HG03066 (cell line): ENCODE measurements around the gene AHI1.
"Not testable (repeated sequence)": the region's sequence is repeated elsewhere in the genome, so short reads cannot be mapped to it uniquely, and the experiment has no call there.

ENCODE experiments used
- ATAC-seq: cut with Tn5 transposase; IDR thresholded peaks from one replicate; pipeline ENCODE4 v1.9.1; 2021; ENCODE audit warnings: low read depth; ENCODE audit not compliant: unreplicated experiment

Gene AHI1

GRCh38 chr6:135270676-135271536, 226.6 kb downstream of the AHI1 start:
- ATAC-seq: no peak

- ATAC-seq: no peak
Measured at GRCh38 chr6:135269481-135269891, 228.1 kb downstream of the AHI1 start.

GRCh38 chr6:135268740-135269139, 228.8 kb downstream of the AHI1 start:
- no peak for ATAC-seq

- ATAC-seq: no peak
Measured at GRCh38 chr6:135268263-135268662, 229.3 kb downstream of the AHI1 start.

- ATAC-seq: no peak
Measured at GRCh38 chr6:135267085-135267484, 230.5 kb downstream of the AHI1 start.

- no peak for ATAC-seq
Measured at GRCh38 chr6:135266675-135267074, 230.9 kb downstream of the AHI1 start.

- no peak for ATAC-seq
Measured at GRCh38 chr6:135265278-135265677, 232.3 kb downstream of the AHI1 start.

- no peak for ATAC-seq
Measured at GRCh38 chr6:135261872-135262725, 235.4 kb downstream of the AHI1 start.

- no peak for ATAC-seq
Measured at GRCh38 chr6:135260612-135261011, 236.9 kb downstream of the AHI1 start.

GRCh38 chr6:135258970-135259369, 238.6 kb downstream of the AHI1 start:
- no peak for ATAC-seq

GRCh38 chr6:135257631-135258405, 239.7 kb downstream of the AHI1 start:
- ATAC-seq: no peak

GRCh38 chr6:135256866-135257265, 240.7 kb downstream of the AHI1 start:
- ATAC-seq: no peak

GRCh38 chr6:135254471-135254870, 243.1 kb downstream of the AHI1 start:
- ATAC-seq: no peak

GRCh38 chr6:135251498-135252441, 245.8 kb downstream of the AHI1 start:
- no peak for ATAC-seq

- no peak for ATAC-seq
Measured at GRCh38 chr6:135250751-135251497, 246.6 kb downstream of the AHI1 start.

- ATAC-seq: no peak
Measured at GRCh38 chr6:135250234-135250633, 247.3 kb downstream of the AHI1 start.

- ATAC-seq: not testable (repeated sequence)
Measured at GRCh38 chr6:135246412-135247012, 251.0 kb downstream of the AHI1 start.

GRCh38 chr6:135244805-135245204, 252.7 kb downstream of the AHI1 start:
- no peak for ATAC-seq
